HepG2 (cell line): ENCODE data around the gene HLA-DMB. TPM values are rescaled to one million over a fixed set of nuclear protein-coding genes. Genes with fewer than 3 reads are reported as not detected.
A peak's percentile ranks its signal among the peaks of the same experiment; 100 is the strongest.

Experiments
- EEA1 ChIP-seq: sonication (generic); formaldehyde crosslinking; IDR thresholded peaks from 2 replicates; pipeline ENCODE4 v1.5.1; 2020; ENCODE audit warnings: mild to moderate bottlenecking, missing genetic modification reagents, borderline replicate concordance
- EHMT2 ChIP-seq: fragments of 200-600 bp; sonication (generic); IDR thresholded peaks from 2 replicates; pipeline ENCODE4 v1.7.0; 2017; ENCODE audit warnings: antibody characterized with exemption, low read depth, low read length, borderline replicate concordance
- FOXK1 ChIP-seq: sonication (generic); formaldehyde crosslinking; IDR thresholded peaks from 2 replicates; pipeline ENCODE4 v1.4.0; 2020; ENCODE audit warnings: low read depth, missing genetic modification reagents, borderline replicate concordance
- FOXK2 ChIP-seq: fragments of 450-650 bp; IDR thresholded peaks from 2 replicates; pipeline ENCODE4 v1.6.1; 2016
- NCOA2 ChIP-seq: sonication (generic); formaldehyde crosslinking; IDR thresholded peaks from 2 replicates; pipeline ENCODE4 v1.8.0; 2022; ENCODE audit warnings: inconsistent platforms
- NFYB ChIP-seq: sonication (generic); formaldehyde crosslinking; IDR thresholded peaks from 2 replicates; pipeline ENCODE4 v1.4.0; 2020; ENCODE audit warnings: missing genetic modification reagents
- PATZ1 ChIP-seq: sonication (generic); formaldehyde crosslinking; IDR thresholded peaks from 2 replicates; pipeline ENCODE4 v1.4.0; 2020; ENCODE audit warnings: missing genetic modification reagents
- POLR2AphosphoS5 ChIP-seq: IDR thresholded peaks from 2 replicates; pipeline ENCODE4 v1.6.1; 2012; ENCODE audit warnings: low read depth, low read length
- SAFB2 ChIP-seq: sonication (generic); formaldehyde crosslinking; IDR thresholded peaks from 2 replicates; pipeline ENCODE4 v1.5.1; 2020; ENCODE audit warnings: missing genetic modification reagents, low read depth, mild to moderate bottlenecking, borderline replicate concordance
- SCMH1 ChIP-seq: sonication (generic); formaldehyde crosslinking; IDR thresholded peaks from 2 replicates; pipeline ENCODE4 v1.9.0; 2021; ENCODE audit warnings: missing genetic modification reagents, mild to moderate bottlenecking, borderline replicate concordance
- SIN3B ChIP-seq: fragments of 150-350 bp; IDR thresholded peaks from 2 replicates; pipeline ENCODE4 v1.6.1; 2014; ENCODE audit warnings: low read length
- STAG1 ChIP-seq: sonication (generic); formaldehyde crosslinking; IDR thresholded peaks from 2 replicates; pipeline ENCODE4 v1.4.0; 2020; ENCODE audit warnings: missing genetic modification reagents
- XRCC5 ChIP-seq: fragments of 200-400 bp; formaldehyde crosslinking; optimal IDR thresholded peaks from 2 replicates; pipeline ENCODE3; 2017; ENCODE audit warnings: mild to moderate bottlenecking, low read length
- ZNF552 ChIP-seq: sonication (generic); formaldehyde crosslinking; IDR thresholded peaks from 2 replicates; pipeline ENCODE4 v1.9.0; 2022; ENCODE audit warnings: missing genetic modification reagents, mild to moderate bottlenecking, borderline replicate concordance
- ZNF574 ChIP-seq: sonication (generic); formaldehyde crosslinking; IDR thresholded peaks from 2 replicates; pipeline ENCODE4 v1.4.0; 2020; ENCODE audit warnings: missing genetic modification reagents
- ZNF644 ChIP-seq: IDR thresholded peaks from 2 replicates; pipeline ENCODE4 v1.6.1; 2016; ENCODE audit warnings: low read depth
- ZNF761 ChIP-seq: sonication (generic); formaldehyde crosslinking; conservative IDR thresholded peaks from 2 replicates; pipeline ENCODE4 v1.4.0; 2020; ENCODE audit warnings: mild to moderate bottlenecking, missing genetic modification reagents
- polyA plus RNA-seq, 8 experiments: library from polyadenylated mRNA; depleted of rRNA in 3 of 8; stranded (reverse) in 7 of 8; unstranded in 1 of 8; fragments of >200 nt; fragmentation: Illumina TruSeq in 4 of 8; extraction: Trizol in 4 of 8; gene quantifications; 2 replicates each; pipeline versions ENCODE4 v1.2.1 to v1.2.3, GENCODE V29; 2011 to 2016; ENCODE audit warnings: low read depth in 4 of 8, missing spikeins in 1 of 8, mixed read lengths in 1 of 8; ENCODE audit not compliant: insufficient read depth in 1 of 8
- total RNA-seq, 5 experiments: library from RNA; depleted of rRNA; stranded (reverse); fragments of >200 nt; fragmentation: Illumina TruSeq; extraction: Trizol; gene quantifications; 2 replicates each; pipeline ENCODE4 v1.2.3, GENCODE V29; 2016; ENCODE audit warnings: low read depth in 1 of 5
- TF ChIP-seq, protein P1 (sequence below): sonication (generic); formaldehyde crosslinking; IDR thresholded peaks from 2 replicates; pipeline ENCODE4 v1.8.0; 2022; ENCODE audit warnings: low read depth, missing genetic modification reagents
- TF ChIP-seq, protein P2 (sequence below): IDR thresholded peaks from 2 replicates; pipeline ENCODE4 v1.6.1; 2018; ENCODE audit warnings: missing genetic modification reagents, mild to moderate bottlenecking, missing compliant biosample characterization
- TF ChIP-seq, protein P3 (sequence below): sonication (generic); formaldehyde crosslinking; conservative IDR thresholded peaks from 2 replicates; pipeline ENCODE4 v1.8.0; 2022; ENCODE audit warnings: mild to moderate bottlenecking, moderate library complexity, missing genetic modification reagents

Gene HLA-DMB
- total and polyA plus RNA-seq, 2 of the 13 experiments (the other 11 are each of a cell fraction or from before 2014, with no cell fraction given) = not detected

DNA sequence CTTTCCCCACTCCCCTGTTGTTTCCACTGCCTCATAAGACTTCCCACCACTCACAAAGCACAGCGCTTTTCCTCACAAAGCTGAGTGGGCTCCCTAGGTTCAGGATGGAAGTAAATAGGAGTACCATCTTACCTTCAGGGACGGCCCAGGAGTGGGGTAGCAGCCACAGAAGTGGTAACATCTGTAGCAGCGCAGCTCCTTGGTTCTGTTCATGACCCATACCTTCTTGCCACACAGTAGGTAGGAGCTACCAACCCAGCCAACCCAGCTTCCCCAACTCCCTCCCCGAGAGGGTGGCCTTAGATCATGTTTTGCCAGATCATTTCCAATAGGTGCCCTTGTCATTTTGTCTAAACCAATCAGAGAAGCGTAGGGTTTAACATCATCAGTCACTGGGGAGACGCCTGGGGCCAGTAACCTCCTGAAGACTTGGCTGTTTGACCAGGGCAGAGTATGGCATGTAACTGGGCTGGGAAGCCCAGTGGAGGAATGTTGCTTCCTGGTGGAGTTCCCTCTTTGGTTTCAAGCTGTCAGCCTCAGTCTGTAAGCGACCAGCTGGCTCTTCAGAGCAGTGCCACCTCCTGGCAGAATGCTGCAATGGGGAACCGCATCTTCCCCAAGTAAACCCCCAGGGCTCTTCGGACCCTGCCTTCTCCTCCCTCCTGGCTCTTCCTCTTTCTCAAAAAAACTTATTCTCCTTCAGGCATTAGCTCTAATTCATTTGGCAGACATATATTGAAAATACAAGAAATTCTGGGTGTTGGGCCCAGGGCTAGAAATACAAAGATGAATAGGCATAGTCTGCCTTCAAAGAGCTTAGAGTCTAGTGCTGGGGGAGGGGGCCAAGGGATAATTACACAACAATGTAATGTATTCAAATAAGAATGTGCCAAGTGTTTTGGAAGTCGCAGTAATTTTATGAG is 12.2 kb upstream of the HLA-DMB start, which contains the start of gene HLA-DMA (continued):
- TF ChIP-seq, protein P1, sequence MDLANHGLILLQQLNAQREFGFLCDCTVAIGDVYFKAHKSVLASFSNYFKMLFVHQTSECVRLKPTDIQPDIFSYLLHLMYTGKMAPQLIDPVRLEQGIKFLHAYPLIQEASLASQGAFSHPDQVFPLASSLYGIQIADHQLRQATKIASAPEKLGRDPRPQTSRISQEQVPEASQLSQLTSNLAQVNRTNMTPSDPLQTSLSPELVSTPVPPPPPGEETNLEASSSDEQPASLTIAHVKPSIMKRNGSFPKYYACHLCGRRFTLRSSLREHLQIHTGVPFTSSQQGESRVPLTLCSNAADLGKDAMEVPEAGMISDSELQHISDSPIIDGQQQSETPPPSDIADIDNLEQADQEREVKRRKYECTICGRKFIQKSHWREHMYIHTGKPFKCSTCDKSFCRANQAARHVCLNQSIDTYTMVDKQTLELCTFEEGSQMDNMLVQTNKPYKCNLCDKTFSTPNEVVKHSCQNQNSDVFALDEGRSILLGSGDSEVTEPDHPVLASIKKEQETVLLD (CRISPR knock-in tag) = no peak
- TF ChIP-seq, protein P2, sequence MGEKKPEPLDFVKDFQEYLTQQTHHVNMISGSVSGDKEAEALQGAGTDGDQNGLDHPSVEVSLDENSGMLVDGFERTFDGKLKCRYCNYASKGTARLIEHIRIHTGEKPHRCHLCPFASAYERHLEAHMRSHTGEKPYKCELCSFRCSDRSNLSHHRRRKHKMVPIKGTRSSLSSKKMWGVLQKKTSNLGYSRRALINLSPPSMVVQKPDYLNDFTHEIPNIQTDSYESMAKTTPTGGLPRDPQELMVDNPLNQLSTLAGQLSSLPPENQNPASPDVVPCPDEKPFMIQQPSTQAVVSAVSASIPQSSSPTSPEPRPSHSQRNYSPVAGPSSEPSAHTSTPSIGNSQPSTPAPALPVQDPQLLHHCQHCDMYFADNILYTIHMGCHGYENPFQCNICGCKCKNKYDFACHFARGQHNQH (CRISPR knock-in tag) = 0 out of 2 replicates have a peak, but pooled peaks have one; percentile 33
- no peak for TF ChIP-seq ZNF552 (CRISPR knock-in tag)
- TF ChIP-seq NCOA2 (CRISPR knock-in tag) = no peak
- TF ChIP-seq XRCC5 = peak; percentile 81
- TF ChIP-seq SAFB2 = no peak; the same call in 1 of the 2 replicates
- 0 out of 2 replicates have a peak, but pooled peaks have one; percentile 20 for TF ChIP-seq SIN3B
- TF ChIP-seq POLR2AphosphoS5 = no peak
- no peak for TF ChIP-seq PATZ1
- TF ChIP-seq STAG1 (CRISPR knock-in tag) = peak; percentile 42
- TF ChIP-seq EEA1 = no peak
- TF ChIP-seq NFYB = peak; percentile 79
- no peak for TF ChIP-seq FOXK2
- no peak for TF ChIP-seq SCMH1
- TF ChIP-seq ZNF574 (CRISPR knock-in tag) = peak; percentile 72
- TF ChIP-seq ZNF644 = peak; percentile 74
- no peak for TF ChIP-seq ZNF761
- TF ChIP-seq, protein P3, sequence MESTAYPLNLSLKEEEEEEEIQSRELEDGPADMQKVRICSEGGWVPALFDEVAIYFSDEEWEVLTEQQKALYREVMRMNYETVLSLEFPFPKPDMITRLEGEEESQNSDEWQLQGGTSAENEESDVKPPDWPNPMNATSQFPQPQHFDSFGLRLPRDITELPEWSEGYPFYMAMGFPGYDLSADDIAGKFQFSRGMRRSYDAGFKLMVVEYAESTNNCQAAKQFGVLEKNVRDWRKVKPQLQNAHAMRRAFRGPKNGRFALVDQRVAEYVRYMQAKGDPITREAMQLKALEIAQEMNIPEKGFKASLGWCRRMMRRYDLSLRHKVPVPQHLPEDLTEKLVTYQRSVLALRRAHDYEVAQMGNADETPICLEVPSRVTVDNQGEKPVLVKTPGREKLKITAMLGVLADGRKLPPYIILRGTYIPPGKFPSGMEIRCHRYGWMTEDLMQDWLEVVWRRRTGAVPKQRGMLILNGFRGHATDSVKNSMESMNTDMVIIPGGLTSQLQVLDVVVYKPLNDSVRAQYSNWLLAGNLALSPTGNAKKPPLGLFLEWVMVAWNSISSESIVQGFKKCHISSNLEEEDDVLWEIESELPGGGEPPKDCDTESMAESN (CRISPR knock-in tag) = peak; percentile 63; the same call in 1 of the 2 replicates
- TF ChIP-seq EHMT2 = peak; percentile 65; the same call in 1 of the 2 replicates
- 0 out of 2 replicates have a peak, but pooled peaks have one; percentile 26 for TF ChIP-seq FOXK1 (CRISPR knock-in tag)
